Lower lobe of right lung (tissue), 2 donors: ENCODE measurements around the gene UMPS. TPM values are rescaled to one million over a fixed set of nuclear protein-coding genes. Genes with fewer than 3 reads are reported as not detected.
A peak's percentile ranks its signal among the peaks of the same experiment; 100 is the strongest.

Experiments used
- ATAC-seq, 2 donors: fragments of 200-7000 bp; cut with Tn5 transposase; one replicate each; pipeline ENCODE4 v1.9.1; 2020 to 2022; ENCODE audit warnings: mild to moderate bottlenecking in 2 of 2, moderate library complexity in 2 of 2
- DNase-seq: peaks from one replicate; pipeline ENCODE4 v3.0.0-alpha.2; 2020
- H3K27ac ChIP-seq: fragments of 200-600 bp; one replicate; pipeline ENCODE4 v1.8.0; 2022
- H3K27me3 ChIP-seq: fragments of 200-600 bp; one replicate; pipeline ENCODE4 v1.8.0; 2022; ENCODE audit warnings: low read depth
- H3K36me3 ChIP-seq: fragments of 200-600 bp; one replicate; pipeline ENCODE4 v1.8.0; 2022; ENCODE audit warnings: mild to moderate bottlenecking
- H3K4me1 ChIP-seq: fragments of 200-600 bp; one replicate; pipeline ENCODE4 v1.8.0; 2022
- H3K4me3 ChIP-seq: fragments of 200-600 bp; one replicate; pipeline ENCODE4 v1.8.0; 2022; ENCODE audit warnings: mild to moderate bottlenecking
- H3K9me3 ChIP-seq: fragments of 200-600 bp; one replicate; pipeline ENCODE4 v1.8.0; 2022
- CTCF ChIP-seq: fragments of 200-600 bp; IDR thresholded peaks from one replicate; pipeline ENCODE4 v1.8.0; 2022; ENCODE audit warnings: antibody characterized with exemption, mild to moderate bottlenecking
- intact Hi-C: fragments of 100-400 bp; cut with DNase I; formaldehyde crosslinking; loops from one replicate; pipeline ENCODE4 v1.11.0; 2022
- total RNA-seq: library from RNA; stranded (reverse); fragmentation: NEBNext Ultra II Directional; extraction: Animal tissue kit (Norgen Biotek cat#: 25700); gene quantifications from one replicate; pipeline ENCODE4 v1.2.1, GENCODE V29; 2021
- donor health status: DM: no; HTN: yes; CAD: no; lungs with severe emphysema.

Gene UMPS
- total RNA-seq, 1 donor from 2014 or later: 27.8 TPM

GRCh38 chr3:124685481-124685880 is 44.8 kb upstream of the UMPS start:
- TF ChIP-seq CTCF: no peak
- Histone ChIP-seq H3K9me3 (no peaks in the 10 kb centered on the region), H3K36me3 (no peaks in the 10 kb centered on the region), H3K4me1 (no peaks in the 10 kb centered on the region), H3K27ac (no peak overlapping the region), H3K4me3 (no peak overlapping the region), H3K27me3 (no peaks in the 10 kb centered on the region)
- ATAC-seq: no peak
- intact Hi-C loops: loop anchor here (10.0 kb wide), 1 partner anchor 121 kb away; no protein-coding TSS in a partner anchor
- no peak for DNase-seq

GRCh38 chr3:124686028-124686670 is 44.1 kb upstream of the UMPS start:
- intact Hi-C loops: loop anchor here (10.0 kb wide), 1 partner anchor 121 kb away; no protein-coding TSS in a partner anchor

GRCh38 chr3:124688581-124689454 is 41.4 kb upstream of the UMPS start:
- ATAC-seq (peak; percentile 90 to 91), DNase-seq (peak; percentile 78)
- Histone ChIP-seq H3K27me3 (no peaks in the 10 kb centered on the region), H3K36me3 (no peaks in the 10 kb centered on the region), H3K9me3 (no peaks in the 10 kb centered on the region), H3K4me1 (no peaks in the 10 kb centered on the region), H3K4me3 (no peak overlapping the region), H3K27ac (no peak overlapping the region)
- intact Hi-C loops: loop anchor here (10.0 kb wide), 1 partner anchor 124 kb away; no protein-coding TSS in a partner anchor
- TF ChIP-seq CTCF: peak; percentile 92

More at GRCh38 chr3:124686028-124686670, 44.1 kb upstream of the UMPS start:
- no peak for DNase-seq
- H3K27ac ChIP-seq: no peak overlapping the region
- H3K9me3 ChIP-seq: no peaks in the 10 kb centered on the region
- ATAC-seq: no peak
- no peak for TF ChIP-seq CTCF
- H3K36me3 ChIP-seq: no peaks in the 10 kb centered on the region
- H3K4me3 ChIP-seq: no peak overlapping the region
- no peaks in the 10 kb centered on the region for H3K4me1 ChIP-seq
- no peaks in the 10 kb centered on the region for H3K27me3 ChIP-seq

- DNase-seq (no peak), ATAC-seq (no peak)
- no peak for TF ChIP-seq CTCF
- Histone ChIP-seq H3K9me3 (no peaks in the 10 kb centered on the region), H3K4me3 (no peak overlapping the region), H3K27me3 (no peaks in the 10 kb centered on the region), H3K36me3 (no peaks in the 10 kb centered on the region), H3K4me1 (no peaks in the 10 kb centered on the region), H3K27ac (no peak overlapping the region)
- intact Hi-C loops: no loop called here
Measured at GRCh38 chr3:124691599-124691998, 38.7 kb upstream of the UMPS start.

GRCh38 chr3:124694486-124694885 is 35.8 kb upstream of the UMPS start:
- no peak for DNase-seq
- intact Hi-C loops: no loop called here

More at GRCh38 chr3:124694486-124694885, 35.8 kb upstream of the UMPS start:
- Histone ChIP-seq H3K27ac (no peak overlapping the region), H3K36me3 (no peaks in the 10 kb centered on the region), H3K9me3 (no peaks in the 10 kb centered on the region), H3K4me1 (no peaks in the 10 kb centered on the region), H3K4me3 (no peak overlapping the region), H3K27me3 (no peaks in the 10 kb centered on the region)
- no peak for ATAC-seq
- no peak for TF ChIP-seq CTCF
